HG03575 (cell line): ENCODE data around the gene EML3.
"Not testable (repeated sequence)": the region's sequence is repeated elsewhere in the genome, so short reads cannot be mapped to it uniquely, and the experiment has no call there.

Source experiments
- ATAC-seq: cut with Tn5 transposase; IDR thresholded peaks from one replicate; pipeline ENCODE4 v1.9.1; 2021; ENCODE audit not compliant: unreplicated experiment, insufficient number of reproducible peaks, low FRiP score; ENCODE audit errors: extremely low read depth

The EML3 gene

GRCh38 chr11:62622476-62623089, 10.0 kb upstream of the EML3 start:
- ATAC-seq: no peak

- ATAC-seq: peak; percentile 51
These were observed 9.2 kb upstream of the EML3 start, which contains the start of gene B3GAT3 for GRCh38 chr11:62621567-62622470. Gene B3GAT3 (minus strand): TSS chr11:62621986. CDS start chr11:62621947, 39 bp downstream.

- ATAC-seq: no peak
These were observed 8.5 kb upstream of the EML3 start for GRCh38 chr11:62621027-62621566.

GRCh38 chr11:62616957-62617356, 4.4 kb upstream of the EML3 start:
- ATAC-seq: not testable (repeated sequence)

GRCh38 chr11:62615521-62615920, 2.9 kb upstream of the EML3 start:
- no peak for ATAC-seq

- no peak for ATAC-seq
These were observed 1.7 kb upstream of the EML3 start for GRCh38 chr11:62614275-62614674.

- no peak for ATAC-seq
These were observed 760 bp upstream of the EML3 start for GRCh38 chr11:62613291-62613778.

GRCh38 chr11:62611705-62612365, 740 bp downstream of the EML3 start:
- no peak for ATAC-seq

- no peak for ATAC-seq
These were observed 1.5 kb downstream of the EML3 start for GRCh38 chr11:62610814-62611704.

GRCh38 chr11:62610403-62610802, 2.2 kb downstream of the EML3 start:
- ATAC-seq: no peak

GRCh38 chr11:62608776-62609175, 3.8 kb downstream of the EML3 start:
- ATAC-seq: no peak

- ATAC-seq: no peak
These were observed 4.9 kb downstream of the EML3 start for GRCh38 chr11:62607714-62608113.

- ATAC-seq: no peak
These were observed 6.7 kb downstream of the EML3 start for GRCh38 chr11:62605902-62606301.

- no peak for ATAC-seq
These were observed 7.1 kb downstream of the EML3 start for GRCh38 chr11:62605467-62605866.

- ATAC-seq: no peak
These were observed 8.0 kb downstream of the EML3 start for GRCh38 chr11:62604460-62605120.

- no peak for ATAC-seq
These were observed 8.7 kb downstream of the EML3 start for GRCh38 chr11:62603776-62604299.

- ATAC-seq: no peak
These were observed 9.5 kb downstream of the EML3 start for GRCh38 chr11:62603072-62603408.
